ENCODE measurements around the gene CHCHD10.

GRCh38 chr22:23800297-23801237 lies 32.8 kb upstream of the CHCHD10 start:
- TF ChIP-seq CTCF (conservative IDR thresholded peaks at IDR 0.05) (no peak), EZH2 (IDR thresholded peaks at IDR 0.05; ENCODE audit: low read depth) (no peak)

All from PC-9 (cell line).